Ishikawa (cell line): ENCODE data around the gene LILRB2.
"Not testable (repeated sequence)": the region's sequence is repeated elsewhere in the genome, so short reads cannot be mapped to it uniquely, and the experiment has no call there.

ENCODE experiments used
- CEBPB ChIP-seq: IDR thresholded peaks from 2 replicates; pipeline ENCODE4 v1.6.1; 2012
- CREB1 ChIP-seq: IDR thresholded peaks from 2 replicates; pipeline ENCODE4 v1.6.1; 2012; ENCODE audit warnings: low read depth
- EGR1 ChIP-seq: IDR thresholded peaks from 2 replicates; pipeline ENCODE4 v1.6.1; 2012
- EP300 ChIP-seq: IDR thresholded peaks from 2 replicates; pipeline ENCODE4 v1.6.1; 2012; ENCODE audit warnings: borderline replicate concordance
- FOXM1 ChIP-seq: IDR thresholded peaks from 2 replicates; pipeline ENCODE4 v1.6.1; 2012; ENCODE audit warnings: low read depth, borderline replicate concordance
- NFIC ChIP-seq: IDR thresholded peaks from 2 replicates; pipeline ENCODE4 v1.6.1; 2012
- RAD21 ChIP-seq: IDR thresholded peaks from 2 replicates; pipeline ENCODE4 v1.6.1; 2012; ENCODE audit warnings: low read depth
- TAF1 ChIP-seq: IDR thresholded peaks from 2 replicates; pipeline ENCODE4 v1.6.1; 2012; ENCODE audit warnings: low read depth, mild to moderate bottlenecking
- TCF12 ChIP-seq: IDR thresholded peaks from 2 replicates; pipeline ENCODE4 v1.6.1; 2012; ENCODE audit warnings: low read depth
- TEAD4 ChIP-seq: IDR thresholded peaks from 2 replicates; pipeline ENCODE4 v1.6.1; 2012
- YY1 ChIP-seq: IDR thresholded peaks from 2 replicates; pipeline ENCODE4 v1.6.1; 2012; ENCODE audit warnings: low read depth
- ZBTB7A ChIP-seq: IDR thresholded peaks from 2 replicates; pipeline ENCODE4 v1.6.1; 2012; ENCODE audit warnings: low read depth
- TF ChIP-seq, protein P1 (sequence below): IDR thresholded peaks from 2 replicates; pipeline ENCODE4 v1.6.1; 2012
- TF ChIP-seq, protein P2 (sequence below): IDR thresholded peaks from 2 replicates; pipeline ENCODE4 v1.6.1; 2012
- TF ChIP-seq, protein P3 (sequence below): IDR thresholded peaks from 2 replicates; pipeline ENCODE4 v1.6.1; 2012; ENCODE audit warnings: low read depth, mild to moderate bottlenecking

The LILRB2 gene

DNA sequence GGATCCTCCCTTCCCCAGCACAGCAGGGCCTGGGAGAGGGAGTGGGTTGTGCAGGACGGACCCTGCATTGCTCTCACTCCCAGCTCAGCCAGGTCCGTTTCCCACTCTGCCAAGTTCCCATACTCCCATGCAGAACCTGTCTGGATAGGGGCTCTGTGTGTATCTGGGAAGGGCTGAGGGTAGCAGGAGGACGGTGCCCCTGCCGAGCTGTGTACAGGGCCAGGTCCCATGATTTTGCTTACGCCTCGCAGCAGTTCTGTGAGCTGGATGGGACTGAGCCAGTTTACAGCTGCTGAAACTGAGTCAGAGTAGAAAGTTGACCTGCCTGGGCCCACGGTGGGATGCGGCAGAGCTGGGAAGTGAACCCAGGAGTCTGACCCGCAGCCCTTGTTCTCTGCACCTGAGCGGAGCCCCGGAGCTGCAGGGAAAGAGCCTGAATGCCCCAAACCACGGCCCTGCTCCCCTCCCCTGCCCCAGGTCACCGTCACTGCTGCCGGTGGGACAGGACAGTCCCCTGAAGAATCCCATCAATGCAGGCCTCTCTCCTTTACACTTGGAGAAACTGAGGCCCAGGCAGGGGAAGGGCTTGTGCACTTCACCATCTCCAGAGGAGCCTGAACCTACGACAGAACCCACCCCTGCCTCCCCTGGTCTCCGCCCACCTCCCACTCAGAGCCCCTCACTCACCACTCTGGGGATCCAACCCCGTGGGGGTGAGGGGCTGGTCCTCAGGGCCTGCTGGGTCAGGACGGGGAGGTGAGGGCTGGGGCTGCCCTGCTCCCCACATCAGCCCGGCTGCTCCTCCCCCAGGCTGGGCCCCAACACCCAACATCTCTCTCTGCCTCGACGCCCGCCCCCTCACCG, 27.3 kb downstream of the LILRB2 start:
- no peak for TF ChIP-seq TCF12

DNA sequence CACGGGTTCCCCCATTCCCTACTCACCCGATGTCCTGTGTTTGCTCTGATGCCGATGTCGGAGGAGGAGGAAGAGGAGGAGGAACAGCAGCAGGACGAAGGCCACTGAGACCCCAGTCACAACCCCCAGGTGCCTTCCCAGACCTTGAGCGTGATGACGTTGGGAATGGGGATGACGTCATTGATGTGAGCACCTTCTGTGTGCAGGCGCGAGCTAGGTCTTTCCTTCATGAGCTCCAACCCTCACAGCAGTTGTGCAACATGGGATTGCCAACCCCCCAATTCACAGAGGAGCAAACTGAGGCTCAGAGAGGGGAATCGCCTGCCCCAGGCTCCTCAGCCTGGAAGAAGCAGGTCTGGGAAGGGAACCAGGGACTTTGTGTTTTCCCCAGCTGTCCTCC, 28.1 kb downstream of the LILRB2 start:
- TF ChIP-seq RAD21, result no peak
- no peak for TF ChIP-seq ZBTB7A
- no peak for TF ChIP-seq CREB1
- TF ChIP-seq, protein P1, sequence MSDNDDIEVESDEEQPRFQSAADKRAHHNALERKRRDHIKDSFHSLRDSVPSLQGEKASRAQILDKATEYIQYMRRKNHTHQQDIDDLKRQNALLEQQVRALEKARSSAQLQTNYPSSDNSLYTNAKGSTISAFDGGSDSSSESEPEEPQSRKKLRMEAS, result no peak
- TF ChIP-seq, protein P2, sequence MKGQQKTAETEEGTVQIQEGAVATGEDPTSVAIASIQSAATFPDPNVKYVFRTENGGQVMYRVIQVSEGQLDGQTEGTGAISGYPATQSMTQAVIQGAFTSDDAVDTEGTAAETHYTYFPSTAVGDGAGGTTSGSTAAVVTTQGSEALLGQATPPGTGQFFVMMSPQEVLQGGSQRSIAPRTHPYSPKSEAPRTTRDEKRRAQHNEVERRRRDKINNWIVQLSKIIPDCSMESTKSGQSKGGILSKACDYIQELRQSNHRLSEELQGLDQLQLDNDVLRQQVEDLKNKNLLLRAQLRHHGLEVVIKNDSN, result no peak
- TF ChIP-seq NFIC, result no peak
- no peak for TF ChIP-seq EP300
- TF ChIP-seq FOXM1, result no peak

DNA sequence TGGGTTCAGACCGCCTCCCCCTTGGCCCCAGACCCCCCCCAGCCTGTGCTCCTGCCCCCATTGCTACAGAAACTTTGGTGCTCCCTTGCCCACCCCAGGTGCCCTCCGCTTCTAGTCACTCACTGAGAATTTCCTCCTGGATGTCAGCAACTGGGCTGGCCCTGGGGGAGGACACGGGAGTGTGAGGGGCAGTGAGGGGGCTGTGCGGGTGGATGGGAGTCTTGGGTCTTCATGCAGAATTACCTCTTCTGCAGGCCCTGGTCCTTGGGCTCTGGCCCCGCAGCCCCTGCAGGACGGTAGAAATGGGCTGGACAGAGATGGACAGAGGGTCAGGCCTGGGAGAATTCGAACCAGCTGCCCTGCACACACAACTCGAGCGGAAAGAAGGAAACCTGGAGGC, 28.7 kb downstream of the LILRB2 start:
- TF ChIP-seq, protein P2, result no peak
- no peak for TF ChIP-seq CREB1
- no peak for TF ChIP-seq TEAD4
- no peak for TF ChIP-seq EGR1
- TF ChIP-seq ZBTB7A, result no peak
- TF ChIP-seq FOXM1, result no peak
- TF ChIP-seq TCF12, result no peak
- no peak for TF ChIP-seq RAD21
- no peak for TF ChIP-seq EP300
- no peak for TF ChIP-seq NFIC
- TF ChIP-seq CEBPB, result no peak
- TF ChIP-seq, protein P1, result no peak
- TF ChIP-seq YY1, result no peak
- TF ChIP-seq, protein P3, sequence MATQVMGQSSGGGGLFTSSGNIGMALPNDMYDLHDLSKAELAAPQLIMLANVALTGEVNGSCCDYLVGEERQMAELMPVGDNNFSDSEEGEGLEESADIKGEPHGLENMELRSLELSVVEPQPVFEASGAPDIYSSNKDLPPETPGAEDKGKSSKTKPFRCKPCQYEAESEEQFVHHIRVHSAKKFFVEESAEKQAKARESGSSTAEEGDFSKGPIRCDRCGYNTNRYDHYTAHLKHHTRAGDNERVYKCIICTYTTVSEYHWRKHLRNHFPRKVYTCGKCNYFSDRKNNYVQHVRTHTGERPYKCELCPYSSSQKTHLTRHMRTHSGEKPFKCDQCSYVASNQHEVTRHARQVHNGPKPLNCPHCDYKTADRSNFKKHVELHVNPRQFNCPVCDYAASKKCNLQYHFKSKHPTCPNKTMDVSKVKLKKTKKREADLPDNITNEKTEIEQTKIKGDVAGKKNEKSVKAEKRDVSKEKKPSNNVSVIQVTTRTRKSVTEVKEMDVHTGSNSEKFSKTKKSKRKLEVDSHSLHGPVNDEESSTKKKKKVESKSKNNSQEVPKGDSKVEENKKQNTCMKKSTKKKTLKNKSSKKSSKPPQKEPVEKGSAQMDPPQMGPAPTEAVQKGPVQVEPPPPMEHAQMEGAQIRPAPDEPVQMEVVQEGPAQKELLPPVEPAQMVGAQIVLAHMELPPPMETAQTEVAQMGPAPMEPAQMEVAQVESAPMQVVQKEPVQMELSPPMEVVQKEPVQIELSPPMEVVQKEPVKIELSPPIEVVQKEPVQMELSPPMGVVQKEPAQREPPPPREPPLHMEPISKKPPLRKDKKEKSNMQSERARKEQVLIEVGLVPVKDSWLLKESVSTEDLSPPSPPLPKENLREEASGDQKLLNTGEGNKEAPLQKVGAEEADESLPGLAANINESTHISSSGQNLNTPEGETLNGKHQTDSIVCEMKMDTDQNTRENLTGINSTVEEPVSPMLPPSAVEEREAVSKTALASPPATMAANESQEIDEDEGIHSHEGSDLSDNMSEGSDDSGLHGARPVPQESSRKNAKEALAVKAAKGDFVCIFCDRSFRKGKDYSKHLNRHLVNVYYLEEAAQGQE, result no peak
- no peak for TF ChIP-seq TAF1

DNA sequence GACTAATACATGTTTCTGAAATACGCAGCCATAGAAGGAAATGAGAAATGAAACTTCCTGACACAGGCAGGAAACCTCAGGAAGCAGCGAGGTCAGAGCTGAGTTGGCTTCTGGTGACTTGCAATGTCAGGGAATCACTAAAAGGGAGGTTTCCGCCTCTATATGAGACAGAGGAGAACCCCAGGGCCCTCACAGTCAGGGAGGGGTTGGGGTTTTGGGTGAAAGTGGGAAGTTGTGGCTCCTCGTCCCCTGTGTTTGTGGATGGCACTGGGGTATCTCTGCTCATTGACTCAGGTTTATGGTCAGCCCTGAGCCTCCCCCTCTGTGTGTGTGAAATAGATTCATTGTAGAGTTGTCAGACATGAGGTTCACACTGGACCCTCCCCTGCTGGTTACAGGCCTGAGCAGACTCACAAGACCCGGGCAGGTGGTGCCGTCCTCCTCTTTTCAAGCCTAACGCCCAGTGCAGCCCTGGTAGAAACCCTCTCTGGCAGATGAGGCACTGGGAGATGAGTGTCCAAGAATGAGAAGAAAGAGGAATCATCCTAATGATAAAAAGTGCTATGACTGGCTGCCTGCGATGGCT, 32.8 kb downstream of the LILRB2 start:
- TF ChIP-seq, protein P1, result no peak
- no peak for TF ChIP-seq CEBPB
- TF ChIP-seq EP300, result no peak
- no peak for TF ChIP-seq FOXM1
- no peak for TF ChIP-seq TCF12
- TF ChIP-seq YY1, result no peak

DNA sequence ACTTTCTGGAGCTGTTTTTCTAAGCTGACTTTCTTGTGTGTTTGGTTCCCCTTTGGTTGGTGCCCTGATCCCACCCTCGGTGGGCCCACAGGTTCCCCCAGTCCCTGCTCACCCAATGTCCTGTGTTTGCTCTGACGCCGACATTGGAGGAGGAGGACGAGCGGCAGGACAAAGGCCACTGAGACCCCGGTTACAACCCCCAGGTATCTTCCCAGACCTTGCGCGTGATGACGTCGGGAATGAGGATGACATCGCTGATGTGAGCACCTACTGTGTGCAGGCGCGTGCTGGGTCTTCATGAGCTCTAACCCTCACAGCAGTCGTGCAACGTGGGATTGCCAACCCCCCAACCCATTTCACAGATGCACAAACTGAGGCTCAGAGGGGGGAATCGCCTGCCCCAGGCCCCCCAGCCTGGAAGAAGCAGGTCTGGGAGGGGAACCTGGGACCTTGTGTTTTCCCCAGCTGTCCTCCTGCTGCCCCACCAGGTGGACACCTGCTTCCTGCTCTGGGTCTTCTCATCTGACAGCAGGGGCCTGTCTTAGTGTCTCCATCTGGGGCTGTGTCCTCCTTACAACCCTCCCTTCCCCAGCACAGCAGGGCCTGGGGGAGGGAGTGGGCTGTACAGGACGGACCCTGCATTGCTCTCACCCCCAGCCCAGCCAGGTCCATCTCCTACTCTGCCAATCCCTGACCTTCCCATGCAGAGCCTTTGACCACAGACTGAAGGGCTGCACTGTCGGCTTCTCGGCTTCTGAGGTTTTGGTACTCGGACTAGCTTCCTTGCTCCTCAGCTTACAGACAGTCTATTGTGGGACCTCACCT, 33.6 kb downstream of the LILRB2 start:
- TF ChIP-seq, protein P2, result no peak

DNA sequence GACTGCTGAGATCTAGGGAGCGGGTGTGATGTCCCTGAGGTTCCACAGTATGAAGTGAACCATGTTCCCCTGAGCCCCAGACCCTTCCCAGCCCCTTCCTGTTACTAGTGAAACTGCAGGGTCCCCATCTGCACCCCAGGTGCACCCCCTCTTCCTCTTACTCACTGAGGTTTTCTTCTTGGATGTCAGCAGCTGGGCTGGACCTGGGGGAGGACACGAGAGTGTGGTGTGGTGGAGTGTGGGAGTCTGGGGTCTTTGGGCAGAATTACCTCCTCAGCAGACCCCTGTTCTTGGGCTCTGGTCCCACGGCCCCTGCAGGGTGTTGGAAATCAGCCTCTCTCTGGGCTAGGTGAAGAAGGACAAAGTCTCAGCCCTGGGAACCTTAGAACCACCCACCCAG, 35.0 kb downstream of the LILRB2 start:
- TF ChIP-seq ZBTB7A (no peak), RAD21 (no peak)

DNA sequence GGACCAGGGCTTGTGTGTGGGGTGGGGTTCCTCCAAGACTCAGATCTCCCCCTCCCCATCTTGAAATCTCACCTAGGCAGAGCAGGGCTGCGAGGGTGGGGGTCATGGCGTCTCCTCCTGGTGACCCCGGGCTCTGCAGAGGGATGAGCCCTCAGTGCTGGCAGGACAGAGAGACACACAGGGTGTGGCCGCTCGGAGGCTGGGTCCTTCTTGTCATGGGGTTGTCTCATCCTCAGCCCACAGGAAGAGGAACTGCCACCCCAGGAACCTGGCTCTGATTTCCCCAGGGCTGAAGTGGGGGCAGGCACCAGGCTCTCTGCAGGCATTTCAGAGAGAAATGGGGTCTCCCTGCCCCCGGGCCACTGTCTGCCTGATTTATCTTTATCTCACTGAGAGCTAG, 38.3 kb downstream of the LILRB2 start, which contains the start of gene LILRA6:
LILRA6 (minus strand) TSS at position 145 of the 400 bp plus-strand sequence.
- TF ChIP-seq CEBPB, TAF1: not testable (repeated sequence)
- TF ChIP-seq, protein P2, result not testable (repeated sequence)
